A549 (cell line): ENCODE measurements around the gene PYGL. TPM values are rescaled to one million over a fixed set of nuclear protein-coding genes. Genes with fewer than 3 reads are reported as not detected.

ENCODE experiments used
- ATAC-seq, 2 experiments: fragments of 200-7000 bp in 1 of 2; fragments of >200 bp in 1 of 2; cut with Nextera tagmentation in 1 of 2; cut with Tn5 transposase in 1 of 2; 3 replicates each; pipeline versions ENCODE4 v1.8.0 to v1.9.1; 2018 to 2020; ENCODE audit warnings: mild to moderate bottlenecking in 1 of 2, moderate library complexity in 1 of 2
- CTCF ChIA-PET: fragments of 300-600 bp; sonication (Branson Sonifier 250); formaldehyde crosslinking; extraction: SDS; loops from one replicate; lab custom pipeline; 2021; ENCODE audit warnings: antibody characterized with exemption, inconsistent platforms; lab: Yijun Ruan, JAX
- POLR2A ChIA-PET: fragments of 350-600 bp; formaldehyde crosslinking; extraction: SDS; loops from one replicate; lab custom pipeline; 2021; ENCODE audit warnings: antibody characterized with exemption, inconsistent platforms; lab: Yijun Ruan, JAX
- DNase-seq, 2 experiments: peaks; one replicate each; pipeline versions ENCODE4 v3.0.0 to v3.0.0-alpha.2; 2011 to 2016; ENCODE audit warnings: low read depth in 1 of 2, low spot score in 1 of 2
- FAIRE-seq: peaks from 2 replicates; lab custom pipeline; 2011; peaks lifted over from hg19 to GRCh38; lab: Jason Lieb, UNC
- H3K27ac ChIP-seq, 2 experiments: fragments of >200 bp; sonication (Bioruptor Twin); formaldehyde crosslinking; 3 replicates each; pipeline ENCODE4 v1.5.1; 2016 to 2017
- H3K4me1 ChIP-seq: fragments of >200 bp; sonication (Bioruptor Twin); formaldehyde crosslinking; 3 replicates; pipeline ENCODE4 v1.6.1; 2016
- H3K4me2 ChIP-seq: fragments of >200 bp; sonication (Bioruptor Twin); formaldehyde crosslinking; 3 replicates; pipeline ENCODE4 v1.6.1; 2016
- H3K4me3 ChIP-seq: fragments of >200 bp; sonication (Bioruptor Twin); formaldehyde crosslinking; 3 replicates; pipeline ENCODE4 v1.5.1; 2016
- H3K9me3 ChIP-seq: fragments of >200 bp; sonication (Bioruptor Twin); formaldehyde crosslinking; 3 replicates; pipeline ENCODE4 v1.6.1; 2016
- ATOH8 ChIP-seq: fragments of 250-450 bp; sonication (Bioruptor Pico); IDR thresholded peaks from 2 replicates; pipeline ENCODE4 v1.5.0; 2020; ENCODE audit warnings: low read depth, mild to moderate bottlenecking, moderate library complexity
- BCL3 ChIP-seq: fragments of >200 bp; sonication (Bioruptor Twin); formaldehyde crosslinking; IDR thresholded peaks from 3 replicates; pipeline ENCODE4 v1.6.1; 2016
- BHLHE40 ChIP-seq: IDR thresholded peaks from 2 replicates; pipeline ENCODE4 v1.6.1; 2012; ENCODE audit warnings: low read depth, low read length, inconsistent platforms
- CBX2 ChIP-seq: fragments of 200-600 bp; sonication (generic); IDR thresholded peaks from 2 replicates; pipeline ENCODE4 v1.6.1; 2016; ENCODE audit warnings: low read depth, mild to moderate bottlenecking, borderline replicate concordance
- CHD4 ChIP-seq: fragments of 200-600 bp; sonication (generic); IDR thresholded peaks from 2 replicates; pipeline ENCODE4 v1.6.1; 2016; ENCODE audit warnings: antibody characterized with exemption, mild to moderate bottlenecking, borderline replicate concordance
- E2F6 ChIP-seq: IDR thresholded peaks from 2 replicates; pipeline ENCODE4 v1.6.1; 2012; ENCODE audit warnings: low read depth, borderline replicate concordance
- EHMT2 ChIP-seq: fragments of 200-600 bp; sonication (generic); IDR thresholded peaks from 2 replicates; pipeline ENCODE4 v1.6.1; 2016; ENCODE audit warnings: antibody characterized with exemption, low read depth, mild to moderate bottlenecking, moderate library complexity
- FOSB ChIP-seq: fragments of 250-450 bp; sonication (Bioruptor Pico); IDR thresholded peaks from 2 replicates; pipeline ENCODE4 v1.5.0; 2020; ENCODE audit warnings: mild to moderate bottlenecking, moderate library complexity
- FOXS1 ChIP-seq: fragments of 250-450 bp; sonication (Bioruptor Pico); IDR thresholded peaks from 2 replicates; pipeline ENCODE4 v1.5.0; 2020; ENCODE audit warnings: mild to moderate bottlenecking, moderate library complexity
- HDAC2 ChIP-seq: fragments of 200-600 bp; sonication (generic); IDR thresholded peaks from 2 replicates; pipeline ENCODE4 v1.6.1; 2016
- HOXA7 ChIP-seq: fragments of 250-450 bp; sonication (Bioruptor Pico); IDR thresholded peaks from 2 replicates; pipeline ENCODE4 v1.5.0; 2020; ENCODE audit warnings: mild to moderate bottlenecking, moderate library complexity
- JUNB ChIP-seq: fragments of >200 bp; sonication (Bioruptor Twin); formaldehyde crosslinking; IDR thresholded peaks from 2 replicates; pipeline ENCODE4 v1.6.1; 2016
- KDM1A ChIP-seq: fragments of 200-600 bp; sonication (generic); IDR thresholded peaks from 2 replicates; pipeline ENCODE4 v1.6.1; 2016; ENCODE audit warnings: low read depth, mild to moderate bottlenecking
- MAFK ChIP-seq: fragments of 450-650 bp; IDR thresholded peaks from 2 replicates; pipeline ENCODE4 v1.6.1; 2014; ENCODE audit not compliant: partially characterized antibody
- MAX ChIP-seq: IDR thresholded peaks from 2 replicates; pipeline ENCODE4 v1.6.1; 2012
- MAZ ChIP-seq: fragments of 150-350 bp; IDR thresholded peaks from 2 replicates; pipeline ENCODE4 v1.6.1; 2014; ENCODE audit warnings: antibody characterized with exemption, low read depth, low read length, borderline replicate concordance
- NFE2L2 ChIP-seq: fragments of 150-350 bp; conservative IDR thresholded peaks from 2 replicates; pipeline ENCODE4 v1.6.1; 2014; ENCODE audit warnings: low read length
- PHF8 ChIP-seq: fragments of 200-600 bp; sonication (generic); IDR thresholded peaks from 2 replicates; pipeline ENCODE4 v1.6.1; 2016; ENCODE audit warnings: low read depth, mild to moderate bottlenecking, antibody characterized with exemption, moderate library complexity, borderline replicate concordance
- POLR2AphosphoS2 ChIP-seq: conservative IDR thresholded peaks from 2 replicates; pipeline ENCODE4 v1.6.1; 2012; ENCODE audit warnings: low read length, improper control_type of control experiment, inconsistent platforms
- RARB ChIP-seq: fragments of 250-450 bp; sonication (Bioruptor Pico); IDR thresholded peaks from 2 replicates; pipeline ENCODE4 v1.8.0; 2021; ENCODE audit warnings: mild to moderate bottlenecking, moderate library complexity
- SMC3 ChIP-seq: fragments of >200 bp; sonication (Bioruptor Twin); formaldehyde crosslinking; IDR thresholded peaks from 3 replicates; pipeline ENCODE4 v1.6.1; 2018; ENCODE audit warnings: inconsistent platforms
- USF2 ChIP-seq: fragments of 450-650 bp; IDR thresholded peaks from 2 replicates; pipeline ENCODE4 v1.6.1; 2014; ENCODE audit warnings: antibody characterized with exemption
- ZSCAN20 ChIP-seq: fragments of 250-450 bp; sonication (Bioruptor Pico); IDR thresholded peaks from 2 replicates; pipeline ENCODE4 v1.8.0; 2022; ENCODE audit warnings: mild to moderate bottlenecking, moderate library complexity
- WGBS: methylation state at CpG from one replicate; pipeline ENCODE4 v1.1.6; 2017; ENCODE audit errors: missing lambda C conversion rate; 5-methylcytosine and 5-hydroxymethylcytosine counted together
- polyA plus RNA-seq, 4 experiments: library from polyadenylated mRNA; depleted of rRNA in 3 of 4; stranded (reverse); fragments of >200 nt; fragmentation: RNase III in 1 of 4; extraction: RNeasy Plus Mini Kit Qiagen cat#74134 plus additional on column Dnase treatment in 1 of 4; gene quantifications; 2 replicates in 3 of 4; 3 replicates in 1 of 4; pipeline ENCODE4 v1.2.3, GENCODE V29; 2011 to 2017

PYGL gene
- polyA plus RNA-seq, 2 of the 4 experiments (the other 2 are of a cell fraction), result 112 to 122 TPM

- TF ChIP-seq BCL3, result no peak
Observed at GRCh38 chr14:50917449-50917848, 26.8 kb downstream of the PYGL start (continued).

GRCh38 chr14:50910495-50911420 lies 33.5 kb downstream of the PYGL start:
- ChIA-PET CTCF (interaction anchor here (0.7 to 1.4 kb wide), 2 partner anchors 9 to 45 kb away, joined by 3 read pairs; no protein-coding TSS in a partner anchor), POLR2A (no interaction called here)
- ATAC-seq (no peak), DNase-seq (no peak), FAIRE-seq (no peak)
- TF ChIP-seq E2F6 (no peak), KDM1A (no peak), USF2 (no peak), EHMT2 (no peak), HDAC2 (no peak), NFE2L2 (no peak), HOXA7 (CRISPR knock-in tag) (no peak), CHD4 (no peak), PHF8 (no peak), ZSCAN20 (CRISPR knock-in tag) (no peak), POLR2AphosphoS2 (no peak), MAZ (no peak), FOXS1 (CRISPR knock-in tag) (no peak), BCL3 (no peak), SMC3 (no peak), RARB (CRISPR knock-in tag) (no peak), MAFK (no peak), FOSB (no peak)
- Histone ChIP-seq H3K4me3 (no peak overlapping the region), H3K4me1 (no peaks in the 10 kb centered on the region), H3K9me3 (no peaks in the 10 kb centered on the region), H3K27ac (no peak overlapping the region), H3K4me2 (no peak overlapping the region)
- WGBS, result 85% methylated on average over 5 of the region's 5 CpGs

- FAIRE-seq, result no peak
- H3K9me3 ChIP-seq, result no peaks in the 10 kb centered on the region
- TF ChIP-seq E2F6 (no peak), ATOH8 (CRISPR knock-in tag) (no peak), MAX (no peak), HOXA7 (CRISPR knock-in tag) (no peak), BHLHE40 (no peak), CBX2 (no peak), JUNB (no peak), FOXS1 (CRISPR knock-in tag) (no peak), NFE2L2 (no peak), BCL3 (no peak)
- no peak overlapping the region for H3K4me2 ChIP-seq
- no peak overlapping the region for H3K27ac ChIP-seq
- H3K4me1 ChIP-seq, result no peaks in the 10 kb centered on the region
- 85% methylated on average over 5 of the region's 5 CpGs for WGBS
- ATAC-seq, result no peak
- no peak overlapping the region for H3K4me3 ChIP-seq
- ChIA-PET POLR2A (no interaction called here), CTCF (interaction anchor here (1.0 to 1.5 kb wide), 3 partner anchors 19 to 46 kb away, joined by 3 to 4 read pairs (median 4); no protein-coding TSS in a partner anchor)
- DNase-seq, result no peak
Observed at GRCh38 chr14:50906326-50907065, 37.8 kb downstream of the PYGL start.
